Ascending aorta (tissue), 2 donors: ENCODE data around the gene MCAM. TPM values are rescaled to one million over a fixed set of nuclear protein-coding genes. Genes with fewer than 3 reads are reported as not detected.

Source experiments
- DNase-seq, 2 donors: peaks; one replicate each; pipeline ENCODE4 v3.0.0-alpha.2; 2019; ENCODE audit warnings: low spot score in 2 of 2
- H3K27ac ChIP-seq, 2 donors: fragments of 200-600 bp; sonication (generic); one replicate each; pipeline ENCODE4 v1.5.1; 2016 to 2017; ENCODE audit warnings: mild to moderate bottlenecking in 1 of 2
- H3K27me3 ChIP-seq: fragments of 200-600 bp; sonication (generic); one replicate; pipeline ENCODE4 v1.5.1; 2017
- H3K36me3 ChIP-seq, 2 donors: fragments of 200-600 bp; sonication (generic); one replicate each; pipeline ENCODE4 v1.5.1; 2016
- H3K4me1 ChIP-seq, 2 donors: fragments of 200-600 bp; sonication (generic); one replicate each; pipeline ENCODE4 v1.5.1; 2016 to 2017; ENCODE audit warnings: mild to moderate bottlenecking in 1 of 2
- H3K4me3 ChIP-seq, 2 donors: fragments of 200-600 bp; sonication (generic); one replicate each; pipeline ENCODE4 v1.5.1; 2016 to 2017; ENCODE audit warnings: mild to moderate bottlenecking in 1 of 2
- H3K9me3 ChIP-seq, 2 donors: fragments of 200-600 bp; sonication (generic); one replicate each; pipeline ENCODE4 v1.5.1; 2016
- intact Hi-C: fragments of 100-400 bp; cut with DNase I; formaldehyde crosslinking; loops from one replicate; pipeline ENCODE4 v1.15.1; 2023
- total RNA-seq: library from RNA; depleted of rRNA; stranded (reverse); fragments of >200 nt; gene quantifications from one replicate; pipeline ENCODE4 v1.1.0, GENCODE V29; 2016
- TF ChIP-seq, protein P1 (sequence below), 3 experiments: fragments of 200-600 bp in 2 of 3; fragments of 450-650 bp in 1 of 3; sonication (generic) in 2 of 3; IDR thresholded peaks; one replicate each; pipeline ENCODE4 v1.5.1; 2016 to 2019; ENCODE audit warnings: antibody characterized with exemption in 3 of 3, mild to moderate bottlenecking in 1 of 3, moderate library complexity in 1 of 3

The MCAM gene
- total RNA-seq, 1 donor from 2014 or later = 2,975 TPM

DNA sequence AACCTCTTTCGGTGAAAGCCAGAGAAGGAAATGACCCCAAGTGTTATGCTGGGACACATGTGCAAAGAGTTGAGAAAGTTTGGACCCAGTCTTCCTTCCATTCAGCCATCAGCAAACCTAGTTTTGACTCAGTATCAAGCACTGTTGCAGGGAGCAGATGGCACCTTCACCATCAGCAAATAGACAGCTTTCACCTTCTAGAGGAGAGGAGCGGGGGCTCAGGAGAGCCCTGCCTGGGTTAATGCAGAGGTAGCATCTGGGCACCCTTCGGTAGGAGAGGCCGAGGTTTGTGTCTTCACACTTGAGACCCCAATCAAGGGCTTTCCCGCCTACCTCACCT is 45.8 kb upstream of the MCAM start:
- Histone ChIP-seq H3K27me3 (no peaks in the 10 kb centered on the region), H3K4me1 (peaks cover 16 to 35% of the 10 kb centered on the region in 2 donors), H3K27ac (no peak overlapping the region), H3K4me3 (no peak overlapping the region), H3K36me3 (no peaks in the 10 kb centered on the region), H3K9me3 (no peaks in the 10 kb centered on the region)
- DNase-seq = no peak
- TF ChIP-seq, protein P1, sequence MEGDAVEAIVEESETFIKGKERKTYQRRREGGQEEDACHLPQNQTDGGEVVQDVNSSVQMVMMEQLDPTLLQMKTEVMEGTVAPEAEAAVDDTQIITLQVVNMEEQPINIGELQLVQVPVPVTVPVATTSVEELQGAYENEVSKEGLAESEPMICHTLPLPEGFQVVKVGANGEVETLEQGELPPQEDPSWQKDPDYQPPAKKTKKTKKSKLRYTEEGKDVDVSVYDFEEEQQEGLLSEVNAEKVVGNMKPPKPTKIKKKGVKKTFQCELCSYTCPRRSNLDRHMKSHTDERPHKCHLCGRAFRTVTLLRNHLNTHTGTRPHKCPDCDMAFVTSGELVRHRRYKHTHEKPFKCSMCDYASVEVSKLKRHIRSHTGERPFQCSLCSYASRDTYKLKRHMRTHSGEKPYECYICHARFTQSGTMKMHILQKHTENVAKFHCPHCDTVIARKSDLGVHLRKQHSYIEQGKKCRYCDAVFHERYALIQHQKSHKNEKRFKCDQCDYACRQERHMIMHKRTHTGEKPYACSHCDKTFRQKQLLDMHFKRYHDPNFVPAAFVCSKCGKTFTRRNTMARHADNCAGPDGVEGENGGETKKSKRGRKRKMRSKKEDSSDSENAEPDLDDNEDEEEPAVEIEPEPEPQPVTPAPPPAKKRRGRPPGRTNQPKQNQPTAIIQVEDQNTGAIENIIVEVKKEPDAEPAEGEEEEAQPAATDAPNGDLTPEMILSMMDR (IDR thresholded peaks at IDR 0.05) = no peak
- intact Hi-C loops = no loop called here

- Histone ChIP-seq H3K9me3 (no peaks in the 10 kb centered on the region), H3K4me3 (no peak overlapping the region), H3K27me3 (no peaks in the 10 kb centered on the region), H3K27ac (peak overlapping the region in 1 of 2 donors; percentile 16), H3K4me1 (peaks cover 16 to 35% of the 10 kb centered on the region in 2 donors), H3K36me3 (no peaks in the 10 kb centered on the region)
- TF ChIP-seq, protein P1 (IDR thresholded peaks at IDR 0.05) = no peak
- peak in 1 of 2 donors; percentile 48 for DNase-seq
- intact Hi-C loops = no loop called here
These were observed 45.2 kb upstream of the MCAM start for GRCh38 chr11:119361941-119362725.

- Histone ChIP-seq H3K4me1 (peaks cover 16 to 35% of the 10 kb centered on the region in 2 donors), H3K27me3 (no peaks in the 10 kb centered on the region), H3K4me3 (no peak overlapping the region), H3K36me3 (no peaks in the 10 kb centered on the region), H3K9me3 (no peaks in the 10 kb centered on the region), H3K27ac (peak overlapping the region in 1 of 2 donors; percentile 16)
- intact Hi-C loops = no loop called here
- TF ChIP-seq, protein P1 (IDR thresholded peaks at IDR 0.05) = no peak
- peak in 1 of 2 donors; percentile 61 for DNase-seq
These were observed 44.3 kb upstream of the MCAM start for GRCh38 chr11:119361056-119361787.

GRCh38 chr11:119359365-119360214 is 42.7 kb upstream of the MCAM start:
- intact Hi-C loops = loop anchor here (10.0 kb wide), 1 partner anchor 365 kb away; the partner anchor contains the start of gene NECTIN1
- Histone ChIP-seq H3K36me3 (no peaks in the 10 kb centered on the region), H3K4me1 (peaks cover 8 to 25% of the 10 kb centered on the region in 2 donors), H3K27ac (no peak overlapping the region), H3K27me3 (no peaks in the 10 kb centered on the region), H3K4me3 (no peak overlapping the region), H3K9me3 (no peaks in the 10 kb centered on the region)
- DNase-seq = no peak
- TF ChIP-seq, protein P1 (IDR thresholded peaks at IDR 0.05) = no peak

DNA sequence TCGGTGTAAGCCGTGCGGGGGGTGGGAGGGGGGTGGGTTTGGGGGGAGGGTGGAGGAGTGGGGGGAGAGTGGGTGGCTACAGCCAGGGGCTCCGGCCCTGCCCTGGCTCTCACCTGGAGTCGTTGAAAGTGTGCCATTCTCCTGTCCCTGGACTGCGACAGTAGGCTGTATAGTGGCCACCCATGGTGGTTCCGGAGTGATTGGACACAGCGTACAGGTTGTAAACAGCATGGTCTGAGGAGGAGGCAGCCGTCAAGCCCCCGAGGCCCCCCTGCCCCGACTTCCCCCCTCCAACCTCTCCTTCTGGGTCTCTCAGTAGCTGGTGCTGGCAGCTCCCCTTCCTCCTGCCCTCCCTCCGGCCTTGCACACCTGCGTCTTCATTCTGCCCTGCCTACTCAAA is 40.1 kb upstream of the MCAM start:
- Histone ChIP-seq H3K27me3 (no peaks in the 10 kb centered on the region), H3K4me3 (peak overlapping the region; percentile 42 to 71), H3K36me3 (no peaks in the 10 kb centered on the region), H3K9me3 (no peaks in the 10 kb centered on the region), H3K4me1 (peaks cover 2 to 9% of the 10 kb centered on the region in 2 donors), H3K27ac (no peak overlapping the region)
- intact Hi-C loops = loop anchor here (10.0 kb wide), 1 partner anchor 368 kb away; the partner anchor contains the start of gene NECTIN1
- DNase-seq = no peak
- TF ChIP-seq, protein P1 (IDR thresholded peaks at IDR 0.05) = no peak
